Measurements from ENCODE around the gene SLC9A3.
"Not testable (repeated sequence)": the region's sequence is repeated elsewhere in the genome, so short reads cannot be mapped to it uniquely, and the experiment has no call there.

SLC9A3 gene

GRCh38 chr5:524973-525761 is 918 bp upstream of the SLC9A3 start:
- DNase-seq (ENCODE audit: low spot score): no peak

GRCh38 chr5:523441-524222 is 617 bp downstream of the SLC9A3 start:
- peak; percentile 67 for DNase-seq (ENCODE audit: low spot score)

GRCh38 chr5:522899-523440 is 1.3 kb downstream of the SLC9A3 start:
- DNase-seq (ENCODE audit: low spot score): peak; percentile 62

GRCh38 chr5:522116-522515 is 2.1 kb downstream of the SLC9A3 start:
- no peak for DNase-seq (ENCODE audit: low spot score)

GRCh38 chr5:521680-522079 is 2.6 kb downstream of the SLC9A3 start:
- DNase-seq (ENCODE audit: low spot score): no peak

GRCh38 chr5:520850-521226 is 3.4 kb downstream of the SLC9A3 start:
- no peak for DNase-seq (ENCODE audit: low spot score)

GRCh38 chr5:520196-520849 is 3.9 kb downstream of the SLC9A3 start:
- no peak for DNase-seq (ENCODE audit: low spot score)

GRCh38 chr5:518721-519120 is 5.5 kb downstream of the SLC9A3 start:
- no peak for DNase-seq (ENCODE audit: low spot score)

- DNase-seq (ENCODE audit: low spot score): no peak
These were observed 6.6 kb downstream of the SLC9A3 start for GRCh38 chr5:517535-518100.

GRCh38 chr5:516980-517379 is 7.3 kb downstream of the SLC9A3 start:
- DNase-seq (ENCODE audit: low spot score): no peak

GRCh38 chr5:516338-516925 is 7.8 kb downstream of the SLC9A3 start:
- no peak for DNase-seq (ENCODE audit: low spot score)

- DNase-seq (ENCODE audit: low spot score): no peak
These were observed 8.9 kb downstream of the SLC9A3 start for GRCh38 chr5:515273-515836.

- DNase-seq (ENCODE audit: low spot score): no peak
These were observed 9.6 kb downstream of the SLC9A3 start for GRCh38 chr5:514673-515072.

- no peak for DNase-seq (ENCODE audit: low spot score)
These were observed 10.2 kb downstream of the SLC9A3 start for GRCh38 chr5:514101-514485.

- no peak for DNase-seq (ENCODE audit: low spot score)
These were observed 10.8 kb downstream of the SLC9A3 start for GRCh38 chr5:513216-514100.

- no peak for DNase-seq (ENCODE audit: low spot score)
These were observed 12.8 kb downstream of the SLC9A3 start for GRCh38 chr5:511476-511875.

GRCh38 chr5:510521-510920 is 13.7 kb downstream of the SLC9A3 start:
- DNase-seq (ENCODE audit: low spot score): no peak

GRCh38 chr5:509611-510185 is 14.6 kb downstream of the SLC9A3 start:
- no peak for DNase-seq (ENCODE audit: low spot score)

GRCh38 chr5:507986-508575 is 16.2 kb downstream of the SLC9A3 start:
- DNase-seq (ENCODE audit: low spot score): not testable (repeated sequence)

All from iPS-NIHi11 (cell line).